WTC11 (cell line): Measurements from ENCODE around the gene TDRD6.

Source experiments
- CTCF ChIP-seq: fragments of 200-600 bp; IDR thresholded peaks from 2 replicates; pipeline ENCODE4 v1.8.0; 2022; ENCODE audit warnings: antibody characterized with exemption
- TEAD4 ChIP-seq: sonication (generic); formaldehyde crosslinking; IDR thresholded peaks from 2 replicates; pipeline ENCODE4 v1.8.0; 2022; ENCODE audit warnings: mild to moderate bottlenecking, missing genetic modification reagents

- TF ChIP-seq CTCF (no peak), TEAD4 (CRISPR knock-in tag) (no peak)
Measured at GRCh38 chr6:46729787-46730326, 42.2 kb downstream of the TDRD6 start.
